Mesothelial cell of epicardium (in vitro differentiated cells): ENCODE measurements around the gene AP2B1. TPM values are rescaled to one million over a fixed set of nuclear protein-coding genes. Genes with fewer than 3 reads are reported as not detected.

Source experiments
- DNase-seq, 2 experiments: peaks; one replicate each; pipeline ENCODE4 v3.0.0; 2021; ENCODE audit warnings: low spot score in 2 of 2; ENCODE audit not compliant: unreplicated experiment in 2 of 2
- H3K27ac Mint-ChIP-seq: 2 replicates; pipeline ENCODE4 v1.8.0; 2021; ENCODE audit warnings: mixed read lengths
- H3K27me3 Mint-ChIP-seq: 2 replicates; pipeline ENCODE4 v1.8.0; 2021; ENCODE audit warnings: low read depth, mixed read lengths
- H3K36me3 Mint-ChIP-seq: 2 replicates; pipeline ENCODE4 v1.8.0; 2021; ENCODE audit warnings: mixed read lengths
- H3K4me1 Mint-ChIP-seq: 2 replicates; pipeline ENCODE4 v1.8.0; 2021; ENCODE audit warnings: mixed read lengths
- H3K4me3 Mint-ChIP-seq: 2 replicates; pipeline ENCODE4 v1.8.0; 2021; ENCODE audit warnings: mild to moderate bottlenecking, moderate library complexity, mixed read lengths
- H3K9me3 Mint-ChIP-seq: 2 replicates; pipeline ENCODE4 v1.8.0; 2021; ENCODE audit warnings: mixed read lengths
- CTCF ChIP-seq: fragments of 200-600 bp; sonication (generic); IDR thresholded peaks from one replicate; pipeline ENCODE4 v1.5.0; 2021; ENCODE audit warnings: antibody characterized with exemption; ENCODE audit not compliant: unreplicated experiment
- total RNA-seq: library from RNA; stranded (reverse); gene quantifications from 3 replicates; pipeline ENCODE4 v1.2.1, GENCODE V29; 2021

Gene AP2B1
- total RNA-seq, 1 donor from 2014 or later: 155 TPM

GRCh38 chr17:35752945-35753764 lies 166.0 kb downstream of the AP2B1 start, which contains the start of gene GAS2L2:
Gene GAS2L2 (minus strand): TSS chr17:35753239. CDS start chr17:35752850, 389 bp downstream.
- no peak within 1 kb of the TSS for H3K4me3 Mint-ChIP-seq
- H3K4me1 Mint-ChIP-seq: peaks cover 10% of the 10 kb centered on the region
- H3K9me3 Mint-ChIP-seq: no peaks in the 10 kb centered on the region
- no peak for DNase-seq
- TF ChIP-seq CTCF: no peak
- peaks cover 29% of the 10 kb centered on the region for H3K27me3 Mint-ChIP-seq
- H3K27ac Mint-ChIP-seq: no peak within 1 kb of the TSS
- H3K36me3 Mint-ChIP-seq: no peaks in the 10 kb centered on the region

GRCh38 chr17:35757243-35757642 lies 170.1 kb downstream of the AP2B1 start:
- Mint-ChIP-seq H3K36me3 (no peaks in the 10 kb centered on the region), H3K27me3 (no peaks in the 10 kb centered on the region), H3K4me1 (no peaks in the 10 kb centered on the region), H3K9me3 (no peaks in the 10 kb centered on the region), H3K4me3 (no peak overlapping the region), H3K27ac (no peak overlapping the region)
- TF ChIP-seq CTCF: no peak
- DNase-seq: no peak

- TF ChIP-seq CTCF: no peak
- Mint-ChIP-seq H3K4me1 (peaks cover 7% of the 10 kb centered on the region), H3K27me3 (no peaks in the 10 kb centered on the region), H3K36me3 (no peaks in the 10 kb centered on the region), H3K4me3 (no peak within 1 kb of the TSS), H3K27ac (no peak within 1 kb of the TSS), H3K9me3 (no peaks in the 10 kb centered on the region)
- DNase-seq: no peak
Observed at GRCh38 chr17:35760587-35760986, 173.5 kb downstream of the AP2B1 start, which contains the start of gene C17orf50. Gene C17orf50 (plus strand): TSS chr17:35760887. CDS start chr17:35760942, 55 bp downstream.

GRCh38 chr17:35761601-35762000 lies 174.5 kb downstream of the AP2B1 start:
- Mint-ChIP-seq H3K4me3 (no peak overlapping the region), H3K27ac (no peak overlapping the region), H3K27me3 (no peaks in the 10 kb centered on the region), H3K9me3 (no peaks in the 10 kb centered on the region), H3K36me3 (no peaks in the 10 kb centered on the region), H3K4me1 (peaks cover 7% of the 10 kb centered on the region)
- no peak for TF ChIP-seq CTCF
- DNase-seq: no peak

GRCh38 chr17:35763767-35764122 lies 176.6 kb downstream of the AP2B1 start:
- Mint-ChIP-seq H3K27me3 (no peaks in the 10 kb centered on the region), H3K4me3 (peak overlapping the region; percentile 64), H3K9me3 (no peaks in the 10 kb centered on the region), H3K4me1 (peaks cover 7% of the 10 kb centered on the region), H3K36me3 (no peaks in the 10 kb centered on the region), H3K27ac (no peak overlapping the region)
- no peak for DNase-seq
- TF ChIP-seq CTCF: no peak
